ENCODE data around the gene VEZT.

- TF ChIP-seq CTCF (conservative IDR thresholded peaks at IDR 0.05; ENCODE audit: low read depth, low read length) (no peak), EZH2 (IDR thresholded peaks at IDR 0.05; ENCODE audit: borderline replicate concordance, low read depth, low read length, poor library complexity, severe bottlenecking) (no peak)
Measured at GRCh38 chr12:95225645-95226212, 8.1 kb downstream of the VEZT start.

Measured in A673 (cell line).